HG02759 (cell line): ENCODE measurements around the gene BAZ2B.
"Not testable (repeated sequence)": the region's sequence is repeated elsewhere in the genome, so short reads cannot be mapped to it uniquely, and the experiment has no call there.

Source experiments
- ATAC-seq: cut with Tn5 transposase; IDR thresholded peaks from one replicate; pipeline ENCODE4 v1.9.1; 2021; ENCODE audit warnings: mild to moderate bottlenecking, moderate library complexity; ENCODE audit not compliant: unreplicated experiment

BAZ2B gene

GRCh38 chr2:159542101-159542500 lies 74.2 kb downstream of the BAZ2B start:
- ATAC-seq: no peak

GRCh38 chr2:159539701-159540100 lies 76.6 kb downstream of the BAZ2B start:
- no peak for ATAC-seq

- ATAC-seq: no peak
These were observed 77.5 kb downstream of the BAZ2B start for GRCh38 chr2:159538801-159539200.

GRCh38 chr2:159535261-159535660 lies 81.1 kb downstream of the BAZ2B start:
- not testable (repeated sequence) for ATAC-seq

GRCh38 chr2:159531475-159531874 lies 84.9 kb downstream of the BAZ2B start:
- ATAC-seq: no peak

- ATAC-seq: no peak
These were observed 89.9 kb downstream of the BAZ2B start for GRCh38 chr2:159526433-159526832.

- no peak for ATAC-seq
These were observed 91.3 kb downstream of the BAZ2B start for GRCh38 chr2:159525012-159525411.

- ATAC-seq: no peak
These were observed 95.1 kb downstream of the BAZ2B start for GRCh38 chr2:159521272-159521671.

GRCh38 chr2:159518321-159519005 lies 97.9 kb downstream of the BAZ2B start:
- ATAC-seq: no peak

- peak; percentile 93 for ATAC-seq
These were observed 100.0 kb downstream of the BAZ2B start for GRCh38 chr2:159516241-159516758.

GRCh38 chr2:159515441-159515840 lies 100.9 kb downstream of the BAZ2B start:
- no peak for ATAC-seq

GRCh38 chr2:159513745-159514144 lies 102.6 kb downstream of the BAZ2B start:
- ATAC-seq: no peak

GRCh38 chr2:159508140-159508539 lies 108.2 kb downstream of the BAZ2B start:
- ATAC-seq: no peak

GRCh38 chr2:159506764-159507440 lies 109.4 kb downstream of the BAZ2B start:
- no peak for ATAC-seq

GRCh38 chr2:159506202-159506601 lies 110.1 kb downstream of the BAZ2B start:
- no peak for ATAC-seq

- ATAC-seq: no peak
These were observed 111.2 kb downstream of the BAZ2B start for GRCh38 chr2:159505196-159505595.

- no peak for ATAC-seq
These were observed 114.6 kb downstream of the BAZ2B start for GRCh38 chr2:159501743-159502142.

- no peak for ATAC-seq
These were observed 118.5 kb downstream of the BAZ2B start for GRCh38 chr2:159497847-159498246.

GRCh38 chr2:159497256-159497655 lies 119.1 kb downstream of the BAZ2B start:
- ATAC-seq: no peak

GRCh38 chr2:159489476-159489875 lies 126.9 kb downstream of the BAZ2B start:
- no peak for ATAC-seq

- no peak for ATAC-seq
These were observed 131.8 kb downstream of the BAZ2B start for GRCh38 chr2:159484532-159484931.

GRCh38 chr2:159476329-159476728 lies 140.0 kb downstream of the BAZ2B start:
- ATAC-seq: no peak
